ENCODE results near the gene C9orf152.
"Not testable (repeated sequence)": the region's sequence is repeated elsewhere in the genome, so short reads cannot be mapped to it uniquely, and the experiment has no call there.

The C9orf152 gene

GRCh38 chr9:110214090-110214489 lies 6.1 kb upstream of the C9orf152 start:
- DNase-seq = no peak

GRCh38 chr9:110213413-110214044 lies 5.6 kb upstream of the C9orf152 start:
- DNase-seq = no peak

GRCh38 chr9:110207071-110207641 lies 803 bp downstream of the C9orf152 start:
- DNase-seq = no peak

- DNase-seq = no peak
Measured at GRCh38 chr9:110206389-110206788, 1.6 kb downstream of the C9orf152 start.

GRCh38 chr9:110205612-110206011 lies 2.3 kb downstream of the C9orf152 start:
- not testable (repeated sequence) for DNase-seq

GRCh38 chr9:110202232-110202631 lies 5.7 kb downstream of the C9orf152 start:
- DNase-seq = no peak

GRCh38 chr9:110199643-110200042 lies 8.3 kb downstream of the C9orf152 start:
- DNase-seq = no peak

GRCh38 chr9:110198357-110198756 lies 9.6 kb downstream of the C9orf152 start:
- no peak for DNase-seq

GRCh38 chr9:110197330-110198187 lies 10.4 kb downstream of the C9orf152 start:
- no peak for DNase-seq

GRCh38 chr9:110196084-110196499 lies 11.9 kb downstream of the C9orf152 start:
- DNase-seq = not testable (repeated sequence)

- DNase-seq = no peak
Measured at GRCh38 chr9:110192531-110193261, 15.3 kb downstream of the C9orf152 start.

GRCh38 chr9:110191615-110192014 lies 16.3 kb downstream of the C9orf152 start:
- no peak for DNase-seq

- no peak for DNase-seq
Measured at GRCh38 chr9:110189559-110190320, 18.2 kb downstream of the C9orf152 start.

GRCh38 chr9:110188991-110189390 lies 19.0 kb downstream of the C9orf152 start:
- no peak for DNase-seq

- no peak for DNase-seq
Measured at GRCh38 chr9:110188101-110188500, 19.9 kb downstream of the C9orf152 start.

- no peak for DNase-seq
Measured at GRCh38 chr9:110187126-110187525, 20.8 kb downstream of the C9orf152 start.

- no peak for DNase-seq
Measured at GRCh38 chr9:110186254-110186653, 21.7 kb downstream of the C9orf152 start.

- no peak for DNase-seq
Measured at GRCh38 chr9:110185806-110186205, 22.2 kb downstream of the C9orf152 start.

GRCh38 chr9:110183208-110184145 lies 24.5 kb downstream of the C9orf152 start:
- peak; percentile 34 for DNase-seq

GRCh38 chr9:110180511-110181434 lies 27.2 kb downstream of the C9orf152 start:
- DNase-seq = no peak
